ENCODE results near the gene GRIA3.

The GRIA3 gene

DNA sequence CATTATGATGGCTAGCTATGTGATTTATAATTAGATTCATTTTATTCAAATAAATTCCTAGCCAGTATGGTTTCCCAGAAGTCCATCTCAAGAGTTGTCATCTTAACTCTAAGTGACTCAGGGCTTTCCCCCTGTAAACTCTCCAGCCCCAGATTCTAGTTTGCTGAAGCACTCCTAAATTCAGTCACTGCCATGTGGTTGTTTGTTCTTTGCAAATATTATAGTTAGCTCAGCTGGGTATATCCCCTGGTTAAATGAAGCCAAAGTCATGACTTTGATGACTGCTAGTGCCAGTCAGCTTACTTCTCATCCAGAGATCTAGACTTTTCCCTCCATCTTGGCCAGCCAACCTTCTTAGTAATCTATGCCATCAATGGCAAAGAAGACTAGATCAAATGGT is 126.0 kb downstream of the GRIA3 start:
- ChIA-PET POLR2A (no interaction called here), CTCF (no interaction called here)
- no peaks in the 10 kb centered on the region for H3K36me3 ChIP-seq (ENCODE audit: control insufficient read depth in 2 of 2, insufficient read depth in 1 of 2, low read length in 2 of 2)
- no peak overlapping the region for H3K4me3 ChIP-seq (ENCODE audit: low read depth, low read length)
- no peak overlapping the region for H3K27ac ChIP-seq (ENCODE audit: extremely low read depth, low read depth, low read length)
- no peaks in the 10 kb centered on the region for H3K9me3 ChIP-seq (ENCODE audit: control insufficient read depth, insufficient read depth, low read depth, low read length)
- no peak for TF ChIP-seq SP3 (tag by site-specific recombination; IDR thresholded peaks at IDR 0.05)
- TF ChIP-seq ZEB2 (tag by site-specific recombination; IDR thresholded peaks at IDR 0.05) = no peak
- TF ChIP-seq, protein P1, sequence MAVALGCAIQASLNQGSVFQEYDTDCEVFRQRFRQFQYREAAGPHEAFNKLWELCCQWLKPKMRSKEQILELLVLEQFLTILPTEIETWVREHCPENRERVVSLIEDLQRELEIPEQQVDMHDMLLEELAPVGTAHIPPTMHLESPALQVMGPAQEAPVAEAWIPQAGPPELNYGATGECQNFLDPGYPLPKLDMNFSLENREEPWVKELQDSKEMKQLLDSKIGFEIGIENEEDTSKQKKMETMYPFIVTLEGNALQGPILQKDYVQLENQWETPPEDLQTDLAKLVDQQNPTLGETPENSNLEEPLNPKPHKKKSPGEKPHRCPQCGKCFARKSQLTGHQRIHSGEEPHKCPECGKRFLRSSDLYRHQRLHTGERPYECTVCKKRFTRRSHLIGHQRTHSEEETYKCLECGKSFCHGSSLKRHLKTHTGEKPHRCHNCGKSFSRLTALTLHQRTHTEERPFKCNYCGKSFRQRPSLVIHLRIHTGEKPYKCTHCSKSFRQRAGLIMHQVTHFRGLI (tag by site-specific recombination; IDR thresholded peaks at IDR 0.05) = no peak
- no peak for TF ChIP-seq MEIS1 (CRISPR knock-in tag; IDR thresholded peaks at IDR 0.05; ENCODE audit: borderline replicate concordance)
- TF ChIP-seq ZSCAN4 (tag by site-specific recombination; IDR thresholded peaks at IDR 0.05) = no peak
- no peaks in the 10 kb centered on the region for H3K4me1 ChIP-seq (ENCODE audit: control insufficient read depth, insufficient read depth, low read length)

- Histone ChIP-seq H3K27ac (ENCODE audit: extremely low read depth, low read depth, low read length) (no peak overlapping the region), H3K4me3 (ENCODE audit: low read depth, low read length) (no peak overlapping the region), H3K9me3 (ENCODE audit: control insufficient read depth, insufficient read depth, low read depth, low read length) (no peaks in the 10 kb centered on the region), H3K36me3 (ENCODE audit: control insufficient read depth in 2 of 2, insufficient read depth in 1 of 2, low read length in 2 of 2) (no peaks in the 10 kb centered on the region), H3K4me1 (ENCODE audit: control insufficient read depth, insufficient read depth, low read length) (no peaks in the 10 kb centered on the region)
- ChIA-PET CTCF (no interaction called here), POLR2A (no interaction called here)
- no peak for TF ChIP-seq ZNF548 (tag by site-specific recombination; IDR thresholded peaks at IDR 0.05)
- no peak for TF ChIP-seq ZNF133 (tag by site-specific recombination; IDR thresholded peaks at IDR 0.05)
- no peak for TF ChIP-seq ZSCAN30 (tag by site-specific recombination; IDR thresholded peaks at IDR 0.05)
- TF ChIP-seq ZNF140 (tag by site-specific recombination; IDR thresholded peaks at IDR 0.05) = no peak
- no peak for TF ChIP-seq ZNF701 (tag by site-specific recombination; IDR thresholded peaks at IDR 0.05)
- no peak for TF ChIP-seq ZNF221 (tag by site-specific recombination; IDR thresholded peaks at IDR 0.05; ENCODE audit: borderline replicate concordance)
- TF ChIP-seq, protein P2, sequence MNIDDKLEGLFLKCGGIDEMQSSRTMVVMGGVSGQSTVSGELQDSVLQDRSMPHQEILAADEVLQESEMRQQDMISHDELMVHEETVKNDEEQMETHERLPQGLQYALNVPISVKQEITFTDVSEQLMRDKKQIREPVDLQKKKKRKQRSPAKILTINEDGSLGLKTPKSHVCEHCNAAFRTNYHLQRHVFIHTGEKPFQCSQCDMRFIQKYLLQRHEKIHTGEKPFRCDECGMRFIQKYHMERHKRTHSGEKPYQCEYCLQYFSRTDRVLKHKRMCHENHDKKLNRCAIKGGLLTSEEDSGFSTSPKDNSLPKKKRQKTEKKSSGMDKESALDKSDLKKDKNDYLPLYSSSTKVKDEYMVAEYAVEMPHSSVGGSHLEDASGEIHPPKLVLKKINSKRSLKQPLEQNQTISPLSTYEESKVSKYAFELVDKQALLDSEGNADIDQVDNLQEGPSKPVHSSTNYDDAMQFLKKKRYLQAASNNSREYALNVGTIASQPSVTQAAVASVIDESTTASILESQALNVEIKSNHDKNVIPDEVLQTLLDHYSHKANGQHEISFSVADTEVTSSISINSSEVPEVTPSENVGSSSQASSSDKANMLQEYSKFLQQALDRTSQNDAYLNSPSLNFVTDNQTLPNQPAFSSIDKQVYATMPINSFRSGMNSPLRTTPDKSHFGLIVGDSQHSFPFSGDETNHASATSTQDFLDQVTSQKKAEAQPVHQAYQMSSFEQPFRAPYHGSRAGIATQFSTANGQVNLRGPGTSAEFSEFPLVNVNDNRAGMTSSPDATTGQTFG (tag by site-specific recombination; IDR thresholded peaks at IDR 0.05; ENCODE audit: borderline replicate concordance) = no peak
- no peak for TF ChIP-seq ZNF146 (tag by site-specific recombination; IDR thresholded peaks at IDR 0.05)
- TF ChIP-seq GLIS2 (tag by site-specific recombination; IDR thresholded peaks at IDR 0.05) = no peak
- TF ChIP-seq ZNF23 (tag by site-specific recombination; IDR thresholded peaks at IDR 0.05; ENCODE audit: borderline replicate concordance) = no peak
- TF ChIP-seq ZSCAN16 (tag by site-specific recombination; IDR thresholded peaks at IDR 0.05) = no peak
- TF ChIP-seq, protein P3, sequence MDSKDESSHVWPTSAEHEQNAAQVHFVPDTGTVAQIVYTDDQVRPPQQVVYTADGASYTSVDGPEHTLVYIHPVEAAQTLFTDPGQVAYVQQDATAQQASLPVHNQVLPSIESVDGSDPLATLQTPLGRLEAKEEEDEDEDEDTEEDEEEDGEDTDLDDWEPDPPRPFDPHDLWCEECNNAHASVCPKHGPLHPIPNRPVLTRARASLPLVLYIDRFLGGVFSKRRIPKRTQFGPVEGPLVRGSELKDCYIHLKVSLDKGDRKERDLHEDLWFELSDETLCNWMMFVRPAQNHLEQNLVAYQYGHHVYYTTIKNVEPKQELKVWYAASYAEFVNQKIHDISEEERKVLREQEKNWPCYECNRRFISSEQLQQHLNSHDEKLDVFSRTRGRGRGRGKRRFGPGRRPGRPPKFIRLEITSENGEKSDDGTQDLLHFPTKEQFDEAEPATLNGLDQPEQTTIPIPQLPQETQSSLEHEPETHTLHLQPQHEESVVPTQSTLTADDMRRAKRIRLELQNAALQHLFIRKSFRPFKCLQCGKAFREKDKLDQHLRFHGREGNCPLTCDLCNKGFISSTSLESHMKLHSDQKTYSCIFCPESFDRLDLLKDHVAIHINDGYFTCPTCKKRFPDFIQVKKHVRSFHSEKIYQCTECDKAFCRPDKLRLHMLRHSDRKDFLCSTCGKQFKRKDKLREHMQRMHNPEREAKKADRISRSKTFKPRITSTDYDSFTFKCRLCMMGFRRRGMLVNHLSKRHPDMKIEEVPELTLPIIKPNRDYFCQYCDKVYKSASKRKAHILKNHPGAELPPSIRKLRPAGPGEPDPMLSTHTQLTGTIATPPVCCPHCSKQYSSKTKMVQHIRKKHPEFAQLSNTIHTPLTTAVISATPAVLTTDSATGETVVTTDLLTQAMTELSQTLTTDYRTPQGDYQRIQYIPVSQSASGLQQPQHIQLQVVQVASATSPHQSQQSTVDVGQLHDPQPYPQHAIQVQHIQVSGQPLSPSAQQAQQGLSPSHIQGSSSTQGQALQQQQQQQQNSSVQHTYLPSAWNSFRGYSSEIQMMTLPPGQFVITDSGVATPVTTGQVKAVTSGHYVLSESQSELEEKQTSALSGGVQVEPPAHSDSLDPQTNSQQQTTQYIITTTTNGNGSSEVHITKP (tag by site-specific recombination; IDR thresholded peaks at IDR 0.05) = no peak
- no peak for TF ChIP-seq ZNF132 (tag by site-specific recombination; IDR thresholded peaks at IDR 0.05; ENCODE audit: borderline replicate concordance)
- TF ChIP-seq PRDM4 (tag by site-specific recombination; IDR thresholded peaks at IDR 0.05) = no peak
- no peak for TF ChIP-seq OVOL3 (tag by site-specific recombination; IDR thresholded peaks at IDR 0.05)
- TF ChIP-seq WT1 (tag by site-specific recombination; IDR thresholded peaks at IDR 0.05) = no peak
- TF ChIP-seq PRDM1 (tag by site-specific recombination; IDR thresholded peaks at IDR 0.05) = no peak
- no peak for TF ChIP-seq GLI4 (tag by site-specific recombination; IDR thresholded peaks at IDR 0.05)
Observed at GRCh38 chrX:123311486-123311885, 127.4 kb downstream of the GRIA3 start.
